ENCODE results near the gene TP73.

TP73 gene

DNA sequence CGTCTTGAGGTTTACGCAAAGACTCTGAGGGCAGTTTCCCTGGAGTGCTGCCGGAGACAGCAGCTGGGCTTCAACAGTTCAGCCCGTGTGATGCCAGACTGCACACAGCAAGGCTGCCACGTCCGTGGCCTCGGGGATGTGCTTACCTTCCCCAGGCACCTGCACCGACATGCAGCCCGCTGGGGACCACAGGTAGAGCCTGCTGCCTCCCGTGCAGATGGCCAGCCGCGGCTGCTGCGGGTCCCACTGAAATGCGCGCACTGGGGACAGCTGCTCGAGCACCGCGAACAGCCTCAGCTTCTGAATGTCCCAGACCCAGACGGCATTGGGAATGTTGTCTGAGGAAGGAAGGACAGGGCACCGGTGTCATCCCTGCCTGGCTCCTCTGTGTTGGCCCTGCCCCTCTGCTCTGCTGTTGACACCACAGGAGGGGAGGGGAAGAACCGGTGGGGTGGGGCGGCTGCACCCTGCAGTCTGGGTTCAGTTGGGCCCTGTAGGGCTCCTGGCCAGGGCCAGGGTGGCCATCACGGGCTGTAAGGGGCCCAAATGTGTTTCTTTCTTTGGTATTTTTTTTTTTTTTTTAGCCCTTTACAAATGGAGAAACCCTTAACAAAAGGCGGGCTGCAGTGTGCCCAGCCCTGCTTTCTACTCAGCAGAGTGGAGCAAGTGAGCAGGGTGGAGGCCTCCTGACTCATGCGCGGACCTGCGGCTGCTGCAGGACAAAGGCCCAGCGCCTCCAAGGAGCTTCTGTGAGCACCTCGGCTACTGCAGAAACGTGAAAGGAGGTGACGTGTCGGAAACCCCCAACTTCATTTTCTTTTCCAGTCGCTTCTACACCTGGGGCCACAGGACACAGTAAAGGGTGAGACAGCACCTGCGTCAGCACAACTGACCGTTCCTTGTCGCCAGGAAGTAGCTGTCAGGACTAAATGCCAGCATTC is 20.7 kb upstream of the TP73 start:
- no peak overlapping the region for H3K4me3 ChIP-seq (ENCODE audit: low read length)
- no peak for DNase-seq (ENCODE audit: low read depth)
- TF ChIP-seq, protein P1, sequence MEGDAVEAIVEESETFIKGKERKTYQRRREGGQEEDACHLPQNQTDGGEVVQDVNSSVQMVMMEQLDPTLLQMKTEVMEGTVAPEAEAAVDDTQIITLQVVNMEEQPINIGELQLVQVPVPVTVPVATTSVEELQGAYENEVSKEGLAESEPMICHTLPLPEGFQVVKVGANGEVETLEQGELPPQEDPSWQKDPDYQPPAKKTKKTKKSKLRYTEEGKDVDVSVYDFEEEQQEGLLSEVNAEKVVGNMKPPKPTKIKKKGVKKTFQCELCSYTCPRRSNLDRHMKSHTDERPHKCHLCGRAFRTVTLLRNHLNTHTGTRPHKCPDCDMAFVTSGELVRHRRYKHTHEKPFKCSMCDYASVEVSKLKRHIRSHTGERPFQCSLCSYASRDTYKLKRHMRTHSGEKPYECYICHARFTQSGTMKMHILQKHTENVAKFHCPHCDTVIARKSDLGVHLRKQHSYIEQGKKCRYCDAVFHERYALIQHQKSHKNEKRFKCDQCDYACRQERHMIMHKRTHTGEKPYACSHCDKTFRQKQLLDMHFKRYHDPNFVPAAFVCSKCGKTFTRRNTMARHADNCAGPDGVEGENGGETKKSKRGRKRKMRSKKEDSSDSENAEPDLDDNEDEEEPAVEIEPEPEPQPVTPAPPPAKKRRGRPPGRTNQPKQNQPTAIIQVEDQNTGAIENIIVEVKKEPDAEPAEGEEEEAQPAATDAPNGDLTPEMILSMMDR (IDR thresholded peaks at IDR 0.05; ENCODE audit: insufficient read depth, low read depth, low read length, missing control alignments), result no peak

GRCh38 chr1:3632298-3632697 is 20.0 kb upstream of the TP73 start:
- DNase-seq (ENCODE audit: low read depth), result no peak
- H3K4me3 ChIP-seq (ENCODE audit: low read length), result no peak overlapping the region
- TF ChIP-seq, protein P1 (IDR thresholded peaks at IDR 0.05; ENCODE audit: insufficient read depth, low read depth, low read length, missing control alignments), result no peak

DNA sequence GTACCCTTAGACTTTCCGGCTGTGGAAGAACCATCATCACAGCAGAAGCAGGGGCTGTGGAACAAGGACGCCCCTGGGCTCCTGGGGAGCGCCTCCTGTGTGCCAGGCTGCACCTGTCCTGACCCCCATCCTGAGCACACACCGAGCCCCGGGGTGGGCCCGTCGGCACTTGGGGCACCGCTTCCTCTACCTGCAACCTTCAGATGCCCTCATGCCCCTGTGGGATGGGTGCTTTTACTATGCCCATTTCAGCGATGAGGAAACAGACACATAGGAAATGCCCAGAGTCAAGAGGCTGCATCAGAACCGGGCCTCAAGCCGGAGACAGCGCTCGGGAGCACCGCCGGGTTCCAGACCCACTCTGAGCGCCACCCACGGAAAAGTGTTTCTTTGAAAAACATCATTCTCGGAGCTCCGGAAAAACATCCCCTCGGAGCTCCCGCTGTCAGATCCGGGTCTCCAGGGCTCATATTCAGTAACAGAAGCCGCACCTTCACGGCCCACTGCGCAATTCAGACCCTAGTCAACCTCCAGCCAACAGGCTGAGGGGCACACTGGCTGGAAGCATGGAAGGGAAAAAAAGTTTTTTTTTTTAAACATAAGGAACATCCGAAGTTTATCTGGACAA is 19.5 kb upstream of the TP73 start:
- DNase-seq (ENCODE audit: low read depth), result no peak
- no peak overlapping the region for H3K4me3 ChIP-seq (ENCODE audit: low read length)
- TF ChIP-seq, protein P1 (IDR thresholded peaks at IDR 0.05; ENCODE audit: insufficient read depth, low read depth, low read length, missing control alignments), result no peak

- no peak overlapping the region for H3K4me3 ChIP-seq (ENCODE audit: low read length)
- TF ChIP-seq, protein P1 (IDR thresholded peaks at IDR 0.05; ENCODE audit: insufficient read depth, low read depth, low read length, missing control alignments), result no peak
- DNase-seq (ENCODE audit: low read depth), result no peak
These were observed 18.8 kb upstream of the TP73 start for GRCh38 chr1:3633344-3634058.

DNA sequence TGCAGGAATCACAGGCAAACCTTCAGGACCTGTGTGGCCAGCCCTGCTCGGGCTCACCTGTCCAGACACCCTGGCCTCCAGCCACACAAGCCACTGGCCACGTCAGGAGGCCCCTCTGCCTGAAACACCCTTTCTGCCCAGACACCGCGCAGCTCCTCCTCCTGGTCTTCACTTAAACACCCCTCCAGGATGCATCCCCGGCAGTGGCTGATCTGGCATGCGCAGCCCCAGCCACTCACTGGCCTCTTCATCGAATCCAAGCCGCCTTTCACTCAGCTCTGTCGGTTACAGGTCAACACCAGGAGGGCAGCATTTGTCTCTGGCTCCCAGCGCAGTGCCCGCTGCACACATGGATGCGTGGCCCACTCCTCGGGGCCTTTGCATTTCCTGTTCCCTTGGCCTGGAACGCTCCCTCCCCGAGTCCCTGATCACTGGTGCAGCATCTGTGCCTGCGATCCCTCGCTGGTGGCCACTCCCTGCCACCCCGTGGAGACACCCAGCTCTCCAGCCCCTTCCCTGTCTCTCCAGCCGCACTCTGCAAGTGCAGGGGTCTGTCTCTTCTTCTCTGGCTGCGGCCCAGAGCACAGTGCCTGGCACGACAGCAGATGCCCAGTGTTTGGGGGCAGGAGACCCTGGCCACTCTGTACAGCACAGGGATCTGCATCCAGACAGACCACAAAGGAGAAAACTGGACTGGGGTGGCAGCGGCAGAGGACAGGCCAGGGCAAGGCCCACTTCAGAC is 18.1 kb upstream of the TP73 start:
- TF ChIP-seq, protein P1 (IDR thresholded peaks at IDR 0.05; ENCODE audit: insufficient read depth, low read depth, low read length, missing control alignments), result no peak
- DNase-seq (ENCODE audit: low read depth), result no peak
- no peak overlapping the region for H3K4me3 ChIP-seq (ENCODE audit: low read length)

GRCh38 chr1:3636080-3636479 is 16.2 kb upstream of the TP73 start:
- no peak for DNase-seq (ENCODE audit: low read depth)
- no peak overlapping the region for H3K4me3 ChIP-seq (ENCODE audit: low read length)
- TF ChIP-seq, protein P1 (IDR thresholded peaks at IDR 0.05; ENCODE audit: insufficient read depth, low read depth, low read length, missing control alignments), result no peak
